HG03025 (cell line): Measurements from ENCODE around the gene PHLDB2.

ENCODE experiments used
- ATAC-seq: cut with Tn5 transposase; IDR thresholded peaks from one replicate; pipeline ENCODE4 v1.9.1; 2021; ENCODE audit warnings: mild to moderate bottlenecking, moderate library complexity; ENCODE audit not compliant: unreplicated experiment, low FRiP score

Gene PHLDB2

DNA sequence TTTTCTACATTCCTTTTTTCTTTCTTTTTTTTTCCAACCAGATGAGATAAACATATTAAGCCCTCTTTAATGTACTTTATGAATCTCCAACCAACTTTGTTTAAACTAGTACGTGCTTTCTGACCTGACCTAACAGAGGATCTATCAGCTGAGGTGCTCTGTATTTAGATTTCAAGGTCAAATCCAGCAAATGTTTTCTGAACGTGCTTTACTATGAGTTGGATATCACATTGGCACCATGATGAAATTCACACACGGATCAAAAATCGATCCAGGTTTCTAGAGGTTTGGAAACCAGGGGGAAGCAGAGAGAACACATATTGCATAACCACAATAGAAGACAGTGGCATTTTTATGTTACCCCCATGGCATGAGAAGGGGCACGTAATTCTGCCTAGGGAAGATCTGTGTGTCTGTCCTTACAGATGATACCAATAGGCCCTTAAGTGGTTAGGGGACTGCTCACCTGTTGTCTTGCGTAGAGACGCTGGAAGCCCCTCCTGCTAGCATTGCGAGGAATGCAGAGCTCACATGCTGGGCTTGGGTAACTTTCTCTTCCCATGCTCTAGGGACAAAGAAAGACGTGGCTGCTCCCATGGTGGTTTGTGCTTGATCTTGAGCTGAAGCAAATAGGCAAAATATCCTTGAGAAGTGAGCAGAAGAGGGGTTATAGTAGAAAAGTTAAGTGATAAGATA lies 60.5 kb downstream of the PHLDB2 start:
- no peak for ATAC-seq

DNA sequence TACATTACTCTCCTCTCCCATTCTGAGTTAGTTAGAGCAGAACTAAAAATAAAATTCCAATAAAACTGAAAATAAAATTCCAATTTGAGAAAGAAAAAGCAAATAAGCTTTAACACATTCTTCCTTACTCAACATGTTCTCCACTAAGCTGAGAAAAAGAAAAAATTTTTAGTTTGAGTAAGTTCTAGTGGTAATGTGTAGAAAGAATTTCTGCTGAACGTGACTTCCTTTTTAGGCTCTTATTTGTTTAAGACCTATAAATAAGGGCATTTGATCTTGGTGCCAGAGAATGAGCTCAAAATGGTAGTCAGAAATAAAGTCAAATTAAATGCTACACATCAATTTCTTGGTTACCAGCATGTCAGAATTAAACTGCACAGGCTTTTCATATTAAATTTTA lies 62.1 kb downstream of the PHLDB2 start:
- ATAC-seq, result no peak

DNA sequence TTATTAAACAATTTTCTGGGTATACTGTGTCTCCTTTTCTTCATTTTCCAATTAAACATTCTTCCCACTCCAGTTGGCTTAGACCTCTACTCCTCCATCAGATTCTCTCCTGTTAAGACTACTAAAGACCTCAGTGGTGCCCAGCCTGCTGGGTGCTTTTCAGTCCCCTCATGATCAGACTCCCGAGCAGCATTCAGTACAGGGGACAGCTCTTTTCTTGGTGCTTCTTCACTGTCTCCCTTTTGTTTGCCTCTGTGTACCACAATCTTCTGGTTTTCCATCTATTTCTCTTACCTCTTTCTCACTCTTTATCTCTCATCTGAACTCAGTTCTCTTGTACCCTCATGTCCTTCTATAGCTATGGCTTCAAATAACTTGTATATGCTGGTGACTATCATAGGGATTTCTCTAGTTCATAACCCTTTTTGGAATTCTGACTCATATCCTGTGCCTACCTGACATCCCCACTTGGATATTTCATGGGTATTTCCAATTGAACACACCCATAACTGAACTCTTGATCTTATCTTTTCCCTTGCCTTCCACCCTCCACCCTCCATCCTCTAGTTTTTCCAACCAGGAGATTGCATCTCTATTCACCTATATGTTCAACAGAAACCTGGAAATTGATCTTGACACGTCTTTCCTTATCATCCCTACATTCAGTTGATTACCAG lies 64.2 kb downstream of the PHLDB2 start:
- ATAC-seq, result no peak

DNA sequence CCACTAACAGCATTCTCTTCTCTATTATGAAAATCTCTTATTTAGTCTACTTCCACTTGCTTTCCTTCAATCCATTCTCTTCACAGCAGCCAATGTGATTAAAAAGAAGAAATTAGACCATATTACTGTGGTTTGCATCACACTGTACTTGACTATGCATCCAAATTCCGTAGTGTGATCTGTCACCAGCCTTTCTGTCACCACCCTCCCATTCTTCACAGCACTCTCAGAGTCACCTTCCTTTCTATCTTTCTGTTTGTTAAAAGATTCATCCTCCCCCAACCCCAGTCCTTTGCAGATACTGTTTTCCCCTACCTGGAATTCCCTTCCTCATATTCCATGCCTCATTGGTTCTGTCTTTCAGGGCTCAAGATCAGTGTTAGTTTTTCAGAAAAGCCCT lies 64.7 kb downstream of the PHLDB2 start:
- no peak for ATAC-seq

DNA sequence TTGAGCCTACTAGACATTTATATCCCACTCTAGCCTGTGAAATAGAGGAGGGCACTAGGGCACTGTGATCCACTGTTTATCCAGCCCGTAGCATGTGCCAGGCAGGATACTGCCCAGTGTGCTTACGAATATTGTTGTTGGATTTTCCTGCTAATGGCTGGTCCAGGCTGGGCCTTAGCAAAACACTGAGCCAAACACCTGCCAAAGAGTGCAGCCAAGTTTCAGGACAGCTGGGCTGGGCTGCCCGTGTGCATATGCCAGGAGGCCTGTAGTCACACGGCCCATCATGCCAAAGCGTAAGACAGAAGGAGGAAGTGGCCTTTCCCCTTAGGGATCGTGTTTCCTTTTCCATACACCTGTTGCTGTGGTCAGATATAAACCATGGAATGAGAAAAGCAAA lies 65.2 kb downstream of the PHLDB2 start:
- ATAC-seq, result no peak

DNA sequence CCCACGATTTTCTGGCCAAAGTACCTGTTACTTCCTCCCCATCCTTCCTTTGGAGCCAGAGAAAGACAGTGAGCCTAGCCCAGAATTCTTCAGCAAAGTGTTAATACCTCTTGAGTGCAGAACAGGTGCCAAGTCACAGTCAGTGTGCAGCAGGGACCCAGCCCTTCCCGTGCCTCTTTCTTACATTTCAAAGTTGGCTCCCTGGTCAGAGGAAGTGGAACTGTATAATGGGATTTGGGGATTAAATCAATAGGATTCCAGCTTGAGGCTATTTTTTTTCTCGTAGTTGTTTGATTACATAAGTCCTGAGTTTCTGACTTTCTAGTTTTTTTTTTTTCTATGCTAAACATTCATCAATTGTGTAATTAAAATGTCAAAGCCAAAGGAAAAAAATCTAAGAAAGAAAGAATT lies 67.2 kb downstream of the PHLDB2 start:
- ATAC-seq, result no peak

DNA sequence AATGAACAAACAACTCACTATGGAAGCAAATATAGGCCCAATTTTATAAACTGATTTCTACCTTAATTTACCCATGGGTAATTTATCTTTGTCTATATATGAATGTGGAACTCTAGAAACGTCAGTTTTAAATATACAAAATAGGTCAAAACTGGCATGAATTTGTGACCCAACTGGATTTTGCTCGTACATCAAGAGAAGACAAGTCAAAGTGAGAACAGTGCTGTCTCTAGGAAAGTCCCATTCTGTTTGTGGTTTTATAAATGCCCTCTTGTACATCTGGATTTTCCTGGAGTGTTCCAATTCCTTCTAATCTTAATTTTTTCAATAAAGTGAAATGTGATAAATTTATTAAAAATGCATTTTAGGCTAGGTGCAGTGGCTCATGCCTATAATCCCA lies 69.5 kb downstream of the PHLDB2 start:
- ATAC-seq, result no peak

DNA sequence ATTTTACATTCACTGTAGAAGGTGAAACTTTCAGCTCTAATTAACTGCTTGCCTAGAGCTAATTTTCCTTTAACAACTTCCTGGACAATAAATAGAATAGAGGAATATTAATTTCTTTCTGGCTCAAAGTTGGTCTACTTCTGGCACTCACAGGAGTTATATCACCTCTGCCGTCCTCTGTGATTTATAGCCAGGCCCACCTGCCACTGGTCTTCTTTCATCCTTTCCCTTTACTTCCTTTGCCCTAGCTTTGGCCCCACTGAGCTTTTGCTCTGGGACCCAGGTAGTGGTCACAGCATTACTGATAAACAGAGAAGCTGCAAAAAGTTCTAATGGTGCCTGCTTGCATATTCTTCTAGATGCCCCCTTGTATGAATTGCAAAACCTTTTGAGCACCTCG lies 70.4 kb downstream of the PHLDB2 start:
- ATAC-seq, result no peak

DNA sequence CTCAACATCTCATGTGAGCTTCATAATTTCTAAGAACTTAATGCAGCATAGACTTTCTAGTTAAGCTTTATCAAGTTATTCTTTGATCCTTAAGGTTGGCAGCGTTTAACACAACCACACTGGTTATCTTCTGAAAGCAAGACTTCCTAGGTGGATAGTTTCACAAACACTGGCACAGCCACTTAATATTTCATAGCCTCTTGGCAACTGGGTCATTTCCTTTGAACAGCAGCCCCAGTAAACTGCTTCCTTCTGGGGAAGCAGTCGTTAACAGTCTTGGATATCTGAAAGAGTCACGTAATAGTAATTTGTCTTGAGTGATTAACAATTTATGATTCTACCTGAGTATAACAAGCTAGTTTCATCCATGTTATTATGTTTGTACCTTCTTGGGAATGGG lies 73.9 kb downstream of the PHLDB2 start:
- no peak for ATAC-seq

DNA sequence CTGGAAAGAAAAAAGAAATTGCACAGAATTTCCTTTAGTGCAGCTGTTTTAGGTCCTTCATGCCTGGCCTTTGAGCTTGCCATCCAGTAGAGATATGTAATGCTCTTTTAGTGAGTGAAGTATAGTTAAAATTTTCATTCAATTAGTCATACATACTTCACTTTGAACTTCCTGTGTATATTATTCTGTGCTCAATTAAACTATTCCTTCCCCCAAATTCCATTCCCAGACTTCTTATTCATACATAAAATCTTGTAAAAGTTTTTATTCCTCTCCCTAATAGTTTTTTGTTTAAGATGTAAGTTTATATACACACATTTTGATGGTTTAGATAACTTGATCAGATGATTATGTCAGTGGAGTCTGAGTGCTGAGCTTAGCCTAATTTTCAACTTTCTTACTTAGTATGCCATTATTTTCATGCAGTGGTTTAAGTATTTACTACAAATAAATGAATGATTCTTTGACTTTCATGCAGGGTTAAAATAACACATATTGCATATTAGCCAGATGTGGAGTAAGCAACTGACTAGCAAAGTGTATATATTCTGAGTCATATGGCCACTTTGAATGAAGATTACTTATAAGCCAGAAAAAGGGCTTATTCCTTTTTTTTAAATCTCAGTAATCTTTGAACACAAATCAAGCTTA lies 77.3 kb downstream of the PHLDB2 start:
- no peak for ATAC-seq

DNA sequence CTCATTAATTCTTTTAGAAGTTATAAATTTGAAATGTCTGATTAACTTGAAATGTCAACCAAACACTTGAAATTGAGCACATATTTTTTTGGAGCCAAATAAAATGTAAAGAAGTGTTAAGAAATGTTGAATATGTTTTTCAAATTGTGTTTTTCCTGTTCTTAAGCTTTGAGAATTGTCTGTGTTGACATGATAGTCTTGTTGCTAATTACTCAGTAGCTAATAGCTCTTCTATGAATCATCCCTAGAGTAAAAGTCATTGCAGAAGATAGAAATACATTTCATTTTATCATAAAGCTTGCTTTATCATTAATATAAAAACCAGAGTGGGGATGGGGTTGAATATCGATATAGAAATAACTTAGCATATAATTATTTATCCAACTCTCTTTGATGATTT lies 77.9 kb downstream of the PHLDB2 start:
- ATAC-seq, result no peak

DNA sequence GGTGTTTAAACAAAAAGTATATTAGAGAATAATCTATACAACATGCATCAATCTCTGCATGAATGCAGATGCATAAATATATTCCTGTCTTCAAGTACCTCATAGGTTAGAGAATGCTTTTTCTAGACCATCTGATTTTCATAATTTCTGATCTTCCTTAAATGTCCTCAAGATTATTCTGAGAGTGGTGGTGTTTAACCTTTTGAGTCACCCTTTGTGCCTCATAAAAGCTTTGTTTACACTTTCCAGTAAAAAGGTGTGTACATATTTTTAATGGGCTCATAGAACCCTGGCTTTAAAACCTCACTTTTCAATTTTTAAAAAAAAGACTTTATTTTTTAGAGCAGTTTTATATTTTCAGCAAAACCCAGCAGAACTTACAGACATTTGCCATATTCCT lies 78.8 kb downstream of the PHLDB2 start:
- no peak for ATAC-seq

DNA sequence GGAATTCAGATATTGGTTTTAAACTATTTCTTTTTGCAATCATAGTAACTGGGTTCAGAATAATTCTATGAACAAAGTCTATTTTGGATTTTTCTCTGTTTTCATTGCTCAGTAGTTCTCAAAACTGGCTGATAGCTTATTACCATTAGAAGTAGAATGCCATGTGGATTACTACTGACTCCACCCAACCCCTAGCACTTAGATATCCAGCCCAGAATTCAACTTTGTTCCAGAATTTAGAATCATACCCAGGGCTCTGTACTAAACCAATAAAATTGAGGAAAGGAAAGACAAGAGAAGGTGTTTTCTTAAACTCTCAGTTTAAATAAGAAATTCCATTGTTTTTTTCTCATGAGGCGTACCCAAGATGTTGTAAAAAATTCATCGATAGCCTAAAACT lies 80.8 kb downstream of the PHLDB2 start:
- no peak for ATAC-seq

DNA sequence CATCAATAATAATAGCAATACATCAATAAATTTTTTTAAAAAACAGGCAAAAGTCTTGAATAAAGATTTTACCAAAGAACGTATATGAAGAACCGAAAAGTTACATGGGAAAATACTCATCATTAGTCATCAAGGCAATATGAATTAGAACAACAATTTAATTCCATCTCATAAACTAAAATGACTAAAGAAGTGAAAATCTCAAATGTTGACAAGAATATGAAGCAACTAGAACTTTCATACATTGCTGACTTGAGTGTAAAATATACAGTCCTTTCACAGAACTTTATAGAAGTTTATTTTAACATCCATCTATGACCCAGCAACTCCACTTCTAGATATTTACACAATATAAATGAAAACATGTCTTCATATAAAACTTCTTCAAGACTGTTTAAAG lies 84.5 kb downstream of the PHLDB2 start:
- no peak for ATAC-seq

DNA sequence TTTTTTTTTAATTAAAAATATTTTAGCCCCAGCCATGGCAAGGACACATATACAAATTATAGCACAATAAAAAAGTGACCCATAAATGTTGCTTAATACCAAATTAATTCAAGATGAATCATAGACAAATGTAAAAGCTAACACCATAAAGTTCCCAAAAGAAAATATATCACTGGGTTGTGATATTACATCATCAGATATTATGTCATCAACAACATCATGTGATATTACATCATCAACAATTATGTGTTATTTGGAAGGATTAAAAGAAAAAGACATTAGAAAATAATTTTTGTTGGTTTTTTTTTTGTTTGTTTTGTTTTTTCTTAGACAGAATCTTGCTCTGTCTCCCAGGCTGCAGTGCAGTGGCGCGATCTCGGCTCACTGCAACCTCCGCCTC lies 85.3 kb downstream of the PHLDB2 start:
- ATAC-seq, result no peak

DNA sequence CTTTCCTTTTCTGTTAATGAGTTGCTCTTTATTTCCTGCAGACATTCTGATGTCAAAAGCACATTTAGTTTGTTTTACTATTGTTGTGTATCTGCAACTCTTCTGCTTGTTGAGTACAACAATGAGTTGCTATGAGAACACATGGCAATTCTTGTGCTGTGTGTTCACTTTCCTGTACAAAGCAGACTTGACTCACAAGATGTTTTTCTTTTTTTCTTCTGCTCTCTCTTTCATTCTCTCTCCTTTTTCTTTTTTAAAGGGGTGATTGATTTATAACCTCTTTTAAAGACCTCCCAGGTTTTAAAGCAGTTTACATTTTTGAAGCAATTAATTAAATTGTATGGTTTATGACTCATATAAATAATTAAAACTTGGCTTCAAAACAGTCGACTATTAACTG lies 88.2 kb downstream of the PHLDB2 start:
- ATAC-seq, result no peak

DNA sequence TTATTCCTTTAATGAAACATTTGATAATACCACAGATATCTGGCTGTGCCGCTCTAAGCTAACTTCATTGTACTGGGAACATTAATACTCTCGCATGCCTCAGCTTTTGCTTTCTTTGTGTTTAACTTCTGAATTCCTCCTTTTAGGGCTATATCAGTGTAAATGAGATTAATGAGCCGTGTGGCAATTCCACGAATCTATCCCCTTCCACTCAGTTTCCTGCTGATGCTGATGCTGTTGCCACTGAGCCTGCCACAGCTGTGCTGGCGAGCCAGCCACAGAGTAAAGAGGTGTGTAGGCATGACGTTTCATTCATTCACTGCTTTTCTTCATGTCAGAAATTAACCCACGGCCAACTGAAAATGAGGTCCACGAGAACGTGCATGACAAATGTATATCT lies 89.7 kb downstream of the PHLDB2 start:
- no peak for ATAC-seq

DNA sequence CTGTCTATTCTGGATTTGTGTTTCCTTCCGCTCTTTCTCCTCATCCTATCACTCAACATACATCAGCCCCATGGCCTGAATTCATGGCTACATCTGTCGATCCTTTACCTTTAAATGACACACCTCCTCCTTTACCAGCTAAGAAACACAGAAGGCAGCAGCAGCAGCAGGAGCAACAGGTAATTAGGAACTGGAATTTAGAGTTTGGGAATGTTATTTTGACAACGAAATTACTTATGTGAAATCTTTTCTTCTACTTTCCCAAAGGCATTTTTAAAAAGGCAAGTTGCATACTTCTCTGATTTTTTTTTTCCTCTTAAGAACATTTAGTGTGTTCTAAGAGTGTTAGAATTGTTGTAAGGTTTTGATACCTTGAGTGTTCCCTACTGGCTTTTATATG lies 90.6 kb downstream of the PHLDB2 start:
- no peak for ATAC-seq

DNA sequence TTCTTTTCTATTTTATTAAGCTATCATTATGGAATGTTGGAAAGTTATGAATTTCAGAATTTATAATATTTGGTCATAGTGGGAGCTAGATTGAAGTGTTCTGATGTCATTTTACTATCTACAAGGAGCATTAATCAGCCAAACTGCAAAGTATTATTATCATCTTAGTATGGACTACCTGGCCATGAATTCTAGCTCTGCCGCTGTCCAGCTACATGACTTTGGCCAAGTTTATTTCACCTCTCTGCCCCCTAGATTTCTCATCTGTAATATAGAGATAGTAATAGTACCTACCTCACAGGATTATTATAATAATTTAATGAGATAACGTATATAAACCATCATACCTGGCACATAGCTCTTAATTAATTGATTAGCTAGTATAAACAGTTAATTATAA lies 92.0 kb downstream of the PHLDB2 start:
- ATAC-seq, result no peak

DNA sequence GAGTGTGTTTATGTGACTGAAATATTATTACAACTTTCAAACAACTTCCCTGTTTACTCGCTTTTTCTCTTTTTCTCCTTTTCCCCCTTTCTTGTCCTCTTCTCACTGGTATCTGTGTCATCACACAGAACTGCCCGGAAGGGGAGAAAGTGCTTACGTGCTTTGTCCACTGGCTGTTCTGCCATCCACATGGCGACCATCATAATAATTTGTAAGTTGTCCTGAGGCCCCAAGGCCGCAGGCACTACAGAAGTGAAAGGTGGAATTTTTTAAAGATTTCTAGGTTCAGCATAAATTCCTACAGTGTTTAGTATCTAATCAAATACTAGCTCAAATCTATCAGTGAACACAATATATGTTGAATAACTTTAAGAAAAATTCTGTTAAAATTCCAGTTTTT lies 93.0 kb downstream of the PHLDB2 start:
- ATAC-seq, result no peak

DNA sequence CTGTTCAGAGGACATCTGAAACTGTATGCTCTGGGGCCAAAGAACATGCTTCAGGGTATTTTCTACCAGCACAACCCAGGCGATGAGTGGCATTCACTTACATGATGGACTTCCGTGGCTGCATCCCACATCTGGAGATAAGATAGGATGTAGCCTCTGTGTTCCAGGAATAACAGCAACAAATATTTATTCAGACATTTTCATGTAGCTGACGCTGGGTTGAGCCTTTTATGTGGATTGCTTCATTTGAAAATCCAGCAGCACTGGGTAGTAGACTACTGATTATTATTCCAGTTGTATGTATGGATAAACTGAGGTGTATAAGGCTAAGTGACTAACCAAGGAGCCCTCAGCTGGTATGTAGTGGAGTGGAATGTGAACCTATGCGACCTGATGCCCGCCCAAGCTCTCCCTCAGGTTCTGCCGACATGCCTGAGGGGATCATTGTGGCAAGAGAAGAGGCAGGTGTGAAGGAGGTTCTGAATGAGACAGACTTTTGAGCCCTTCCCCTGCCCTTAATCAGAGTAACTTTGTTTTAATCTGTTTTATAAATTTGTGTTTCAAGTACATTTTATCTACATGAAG lies 93.9 kb downstream of the PHLDB2 start:
- no peak for ATAC-seq
